ENCODE data around the gene CCDC148.
"Not testable (repeated sequence)": the region's sequence is repeated elsewhere in the genome, so short reads cannot be mapped to it uniquely, and the experiment has no call there.

The CCDC148 gene

DNA sequence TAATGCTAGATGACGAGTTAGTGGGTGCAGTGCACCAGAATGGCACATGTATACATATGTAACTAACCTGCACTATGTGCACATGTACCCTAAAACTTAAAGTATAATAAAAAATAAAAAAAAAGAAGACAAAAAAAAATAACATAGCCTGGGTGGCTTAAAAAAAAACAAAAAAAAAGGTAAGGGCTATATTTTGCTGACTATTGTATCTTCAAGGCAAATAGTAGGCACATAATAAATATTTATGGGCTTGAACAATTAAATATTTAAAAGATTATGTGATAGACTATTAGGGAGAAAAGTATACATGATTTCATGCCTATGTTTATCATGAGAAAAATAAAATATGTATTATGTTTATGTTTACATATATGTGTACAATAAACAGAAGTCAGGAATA is 99.4 kb downstream of the CCDC148 start:
- no peak for DNase-seq (ENCODE audit: low read depth in 2 of 2)

DNA sequence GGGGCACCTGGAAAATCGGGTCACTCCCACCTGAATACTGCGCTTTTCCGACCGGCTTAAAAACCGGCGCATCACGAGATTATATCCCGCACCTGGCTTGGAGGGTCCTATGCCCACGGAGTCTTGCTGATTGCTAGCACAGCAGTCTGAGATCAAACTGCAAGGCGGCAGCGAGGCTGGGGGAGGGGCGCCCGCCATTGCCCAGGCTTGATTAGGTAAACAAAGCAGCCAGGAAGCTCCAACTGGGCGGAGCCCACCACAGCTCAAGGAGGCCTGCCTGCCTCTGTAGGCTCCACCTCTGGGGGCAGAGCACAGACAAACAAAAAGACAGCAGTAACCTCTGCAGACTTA is 105.1 kb downstream of the CCDC148 start:
- DNase-seq (ENCODE audit: low read depth in 2 of 2), result not testable (repeated sequence)

DNA sequence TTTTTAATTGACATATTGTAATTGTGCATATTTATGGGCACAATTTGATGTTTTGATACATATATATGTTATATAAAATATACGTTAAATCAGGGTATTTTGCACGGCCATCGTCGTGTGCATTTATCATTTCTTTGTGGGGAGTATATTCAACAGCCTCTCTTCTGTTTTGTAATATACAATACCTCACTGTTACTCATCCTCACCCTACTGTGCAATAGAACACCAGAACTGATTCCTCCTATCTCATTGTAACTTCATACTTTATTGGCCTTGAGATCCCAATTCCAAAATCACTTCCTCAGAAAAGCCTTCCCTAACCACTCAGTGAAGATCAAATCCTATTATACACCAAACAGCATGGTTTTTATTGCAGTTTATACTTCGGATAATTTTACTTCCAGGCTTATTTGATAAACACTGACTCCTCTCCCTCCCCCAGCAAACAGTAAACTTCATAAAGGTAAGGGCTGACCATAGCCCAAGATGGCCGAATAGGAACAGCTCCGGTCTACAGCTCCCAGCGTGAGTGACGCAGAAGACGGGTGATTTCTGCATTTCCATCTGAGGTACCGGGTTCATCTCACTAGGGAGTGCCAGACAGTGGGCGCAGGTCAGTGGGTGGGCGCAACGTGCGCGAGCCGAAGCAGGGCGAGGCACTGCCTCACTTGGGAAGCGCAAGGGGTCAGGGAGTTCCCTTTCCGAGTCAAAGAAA is 105.6 kb downstream of the CCDC148 start:
- DNase-seq (ENCODE audit: low read depth in 2 of 2), result not testable (repeated sequence)

DNA sequence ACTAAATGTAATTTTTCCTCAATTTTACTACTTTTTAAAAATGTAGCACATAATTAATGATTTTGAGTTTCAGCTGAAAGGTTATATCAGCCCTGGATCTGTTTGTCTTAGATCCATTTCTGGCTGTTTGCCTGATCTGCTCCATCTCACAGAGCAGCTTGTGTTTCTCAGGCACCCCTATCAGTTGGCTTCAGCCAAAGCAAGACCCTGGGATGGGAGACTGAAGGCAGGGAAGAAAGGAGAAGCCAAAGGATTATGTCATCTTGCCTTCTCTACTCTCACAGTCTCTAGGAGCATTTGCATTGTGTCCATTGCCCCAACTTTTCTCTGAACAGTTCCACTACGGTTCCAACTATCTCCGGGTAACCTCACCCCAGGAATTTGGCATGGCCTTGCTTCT is 110.5 kb downstream of the CCDC148 start:
- no peak for DNase-seq (ENCODE audit: low read depth in 2 of 2)

DNA sequence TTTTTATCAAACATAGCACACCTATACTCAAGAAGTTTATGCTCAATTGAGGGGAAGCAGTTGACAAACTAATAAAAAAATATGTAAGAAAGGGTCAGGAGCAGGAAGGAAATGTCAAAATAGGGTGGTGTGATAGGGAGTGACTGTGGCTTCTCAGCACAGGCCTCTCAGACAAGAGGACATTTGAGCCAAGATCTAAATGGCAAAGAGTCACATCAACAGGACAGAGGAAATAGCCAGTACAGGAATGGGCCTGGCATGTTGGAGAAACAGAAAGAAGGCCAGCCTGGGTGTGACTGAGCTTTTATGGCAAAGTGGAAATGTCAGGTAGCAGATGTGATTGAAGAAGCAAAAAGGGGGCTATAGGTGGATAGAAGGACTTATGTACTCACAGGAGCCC is 117.0 kb downstream of the CCDC148 start:
- DNase-seq (ENCODE audit: low read depth in 2 of 2), result no peak

DNA sequence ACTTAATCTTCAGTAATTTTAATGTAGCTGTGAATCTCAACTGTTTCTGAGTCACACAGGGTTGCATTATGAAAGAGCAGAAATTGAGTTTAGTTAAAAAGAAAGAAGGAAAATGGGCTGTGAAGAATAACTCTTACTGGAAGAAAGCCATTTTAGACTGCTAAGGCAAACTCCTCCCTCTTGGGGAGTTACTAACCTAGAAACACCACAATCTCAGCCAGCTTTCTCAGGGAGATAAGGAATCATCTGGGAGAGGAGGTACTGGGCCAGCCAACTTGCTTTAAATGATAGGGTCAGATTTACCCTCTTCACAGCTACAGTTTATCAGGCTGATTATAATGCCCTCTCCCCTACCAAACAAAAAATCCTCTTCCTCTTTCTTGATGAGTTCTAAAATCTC is 119.5 kb downstream of the CCDC148 start:
- DNase-seq (ENCODE audit: low read depth in 2 of 2), result no peak

DNA sequence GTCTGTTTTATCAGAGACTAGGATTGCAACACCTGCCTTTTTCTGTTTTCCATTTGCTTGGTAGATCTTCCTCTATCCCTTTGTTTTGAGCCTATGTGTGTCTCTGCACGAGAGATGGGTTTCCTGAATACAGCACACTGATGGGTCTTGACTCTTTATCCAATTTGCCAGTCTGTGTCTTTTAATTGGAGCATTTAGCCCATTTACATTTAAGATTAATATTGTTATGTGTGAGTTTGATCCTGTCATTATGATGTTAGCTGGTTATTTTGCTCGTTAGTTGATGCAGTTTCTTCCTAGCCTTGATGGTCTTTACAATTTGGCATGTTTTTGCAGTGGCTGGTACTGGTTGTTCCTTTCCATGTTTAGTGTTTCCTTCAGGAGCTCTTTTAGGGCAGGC is 124.8 kb downstream of the CCDC148 start:
- DNase-seq (ENCODE audit: low read depth in 2 of 2), result not testable (repeated sequence)

DNA sequence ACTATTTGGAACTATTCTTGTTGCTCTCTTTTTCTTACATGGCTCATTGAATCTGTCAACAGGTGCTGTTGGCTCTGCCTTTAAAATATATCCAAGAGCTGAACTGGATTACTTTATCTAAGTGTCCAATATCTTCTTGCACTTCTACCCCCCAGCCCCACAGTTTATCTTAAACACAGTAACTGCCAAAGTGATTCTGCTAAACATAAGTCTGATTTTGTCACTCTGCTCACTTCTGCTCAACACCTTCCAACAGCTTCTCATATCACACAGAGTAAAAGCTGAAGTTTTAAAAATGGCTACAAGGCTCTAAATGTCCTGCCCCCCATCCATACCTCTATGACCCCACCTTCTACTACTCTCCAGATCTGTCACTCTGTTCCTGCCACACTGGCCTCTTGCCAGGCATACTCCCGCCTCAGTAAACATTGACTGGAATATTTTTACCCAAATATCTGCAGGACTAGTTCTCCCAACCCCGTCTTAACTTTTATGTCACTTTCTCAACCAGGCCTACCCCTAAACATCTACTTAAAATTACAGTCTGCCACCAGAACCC is 130.7 kb downstream of the CCDC148 start:
- DNase-seq (ENCODE audit: low read depth in 2 of 2), result no peak

DNA sequence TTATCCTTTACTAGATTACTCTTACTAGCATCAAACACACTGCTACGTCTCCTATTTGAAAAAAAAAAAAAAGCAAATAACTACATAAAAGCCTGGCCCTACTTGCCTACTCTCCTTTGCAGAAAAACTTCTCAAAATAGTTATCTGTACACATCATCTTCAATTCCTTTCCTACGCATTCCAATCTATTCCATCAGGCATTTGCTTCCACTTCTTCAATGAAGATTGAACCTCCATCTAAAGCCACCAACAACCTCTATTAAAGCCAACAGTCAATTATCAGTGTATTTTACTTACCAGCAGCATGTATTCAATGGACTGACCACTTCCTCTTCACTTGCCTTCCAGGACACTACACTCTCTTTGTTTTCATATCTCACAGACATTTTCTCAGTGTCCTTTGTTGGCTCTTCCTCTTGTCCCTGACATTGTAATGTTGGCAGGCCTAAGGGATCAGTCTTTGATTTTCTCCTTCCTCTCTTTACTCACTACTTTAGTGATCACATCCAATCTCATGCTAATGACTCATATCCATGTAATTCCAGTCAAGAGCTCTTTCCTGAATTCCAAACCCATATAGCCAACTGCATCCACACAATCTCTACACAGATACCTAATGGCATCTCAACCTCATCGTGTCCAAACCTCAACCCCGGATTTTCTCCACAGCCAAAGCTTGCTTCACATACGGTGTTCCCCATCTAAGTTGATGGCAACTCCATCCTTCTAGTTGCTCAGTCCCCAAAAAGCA is 131.3 kb downstream of the CCDC148 start:
- DNase-seq (ENCODE audit: low read depth in 2 of 2), result no peak

DNA sequence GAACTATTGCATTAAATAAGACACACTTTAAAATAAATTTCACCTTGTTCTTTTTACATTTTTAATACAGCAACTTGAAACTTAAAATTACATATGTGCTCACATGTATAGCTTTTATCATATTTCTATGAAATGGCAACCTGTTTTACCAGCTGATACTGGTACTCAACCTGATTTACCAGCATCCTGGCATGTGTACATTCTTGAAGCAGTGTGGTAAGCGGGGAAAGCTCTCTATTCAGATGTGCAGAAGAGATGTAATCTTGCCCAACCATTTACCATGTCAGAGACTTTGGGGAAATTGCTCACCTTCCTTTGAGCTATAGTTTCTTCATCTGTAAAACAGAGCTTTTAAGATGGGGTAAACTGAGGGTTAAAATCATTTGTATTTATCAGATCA is 133.2 kb downstream of the CCDC148 start:
- DNase-seq (ENCODE audit: low read depth in 2 of 2), result no peak

DNA sequence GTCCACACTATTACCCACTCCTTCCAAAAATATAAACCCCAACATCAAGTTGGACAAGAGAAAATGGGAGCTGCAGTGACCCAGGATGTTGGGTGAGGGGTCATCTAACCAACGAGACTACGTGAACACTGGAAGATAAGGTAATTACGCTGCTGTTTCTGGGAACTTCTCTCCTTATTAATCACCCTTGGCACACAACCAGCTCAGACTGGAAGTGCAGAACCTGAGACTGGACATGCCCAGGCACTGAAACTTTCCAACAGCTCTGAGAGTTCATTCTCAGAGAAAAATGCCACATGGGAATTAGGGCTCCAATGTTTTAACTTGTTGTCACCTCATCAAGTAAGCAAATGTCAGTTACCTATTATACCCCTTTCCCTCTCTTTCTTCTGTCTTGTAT is 135.3 kb downstream of the CCDC148 start:
- no peak for DNase-seq (ENCODE audit: low read depth in 2 of 2)

DNA sequence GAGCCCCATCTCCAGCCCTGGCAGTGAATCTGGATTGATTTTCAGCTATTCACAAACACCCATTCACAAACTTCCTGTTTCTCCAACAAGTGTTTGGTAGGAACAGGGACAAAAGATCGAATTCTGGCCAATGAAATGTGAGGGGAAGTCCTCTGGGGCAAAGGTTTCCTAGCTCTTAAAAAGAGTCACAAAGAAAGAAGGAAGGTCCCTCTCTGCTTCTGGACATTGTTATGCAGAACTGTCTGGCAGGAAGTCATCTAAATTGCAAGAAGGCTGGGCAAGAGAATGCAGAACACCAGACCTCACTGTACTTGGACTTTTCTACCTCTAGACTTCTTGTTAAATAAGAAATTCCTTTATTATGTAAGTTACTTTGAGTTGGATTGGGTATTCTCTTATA is 137.3 kb downstream of the CCDC148 start:
- DNase-seq (ENCODE audit: low read depth in 2 of 2), result no peak

DNA sequence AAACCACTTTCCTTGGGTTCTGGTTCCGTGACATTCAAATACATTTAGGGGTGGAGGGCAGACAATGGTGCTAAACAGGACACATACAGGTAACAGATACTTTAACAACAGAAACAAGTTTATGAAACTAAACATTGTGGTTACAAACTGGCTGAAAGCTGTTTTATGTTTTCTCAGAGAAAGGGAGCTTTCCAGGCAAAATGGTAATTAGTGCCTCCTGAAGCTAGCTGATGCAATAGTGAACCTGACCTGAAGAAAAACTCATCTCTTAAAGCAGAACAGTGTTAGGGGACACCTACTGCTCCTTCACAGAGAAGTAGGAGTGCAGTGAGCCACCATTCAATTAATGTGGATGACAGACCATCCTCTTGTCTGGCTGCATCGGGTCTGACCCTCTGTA is 138.9 kb downstream of the CCDC148 start:
- no peak for DNase-seq (ENCODE audit: low read depth in 2 of 2)

DNA sequence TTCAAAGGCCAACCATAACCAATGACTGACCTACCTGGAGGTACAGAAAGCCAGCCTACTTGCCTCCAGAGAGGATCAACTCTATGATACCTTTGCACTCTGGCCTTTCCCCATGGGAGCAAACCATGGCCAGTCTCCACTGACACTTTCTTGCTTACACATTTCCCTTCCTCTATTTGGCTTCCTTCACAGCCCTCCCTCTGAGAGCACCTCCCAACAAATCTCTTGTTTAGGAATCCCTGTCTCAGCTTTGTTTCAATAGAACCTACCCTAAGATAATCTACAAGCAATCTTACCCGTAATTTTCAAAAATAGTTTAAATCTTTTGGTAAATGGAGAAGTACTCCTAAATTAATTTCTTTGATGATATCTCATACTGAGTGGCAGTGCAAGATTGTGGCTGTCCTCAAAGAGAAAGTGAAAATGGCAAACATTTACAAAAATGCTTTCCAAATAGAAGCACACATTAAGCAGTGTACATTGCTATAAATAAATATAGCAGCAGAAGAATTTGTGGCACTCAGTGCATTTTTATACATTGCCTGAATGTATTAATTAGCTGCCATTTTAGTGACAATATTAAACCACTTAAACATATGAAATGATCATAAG is 140.6 kb downstream of the CCDC148 start:
- DNase-seq (ENCODE audit: low read depth in 2 of 2), result no peak

DNA sequence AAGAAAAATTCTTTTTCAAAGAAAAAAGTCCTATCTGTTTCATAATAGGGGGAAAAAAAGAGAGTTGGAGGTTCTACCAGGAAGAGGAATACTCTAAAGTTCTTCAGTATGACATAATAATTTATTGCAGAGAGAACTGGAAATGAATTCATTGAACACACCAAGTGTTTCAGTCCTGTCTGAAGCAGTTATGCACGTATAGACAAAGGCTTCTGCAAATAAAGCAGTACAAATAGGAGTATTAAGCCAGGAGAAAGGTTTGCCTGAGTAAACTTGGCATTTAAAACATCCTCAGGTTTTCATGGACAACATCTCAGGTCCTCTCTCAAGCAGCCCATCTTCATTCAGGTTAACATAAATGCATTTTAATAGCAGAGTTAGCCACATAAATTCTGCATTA is 141.6 kb downstream of the CCDC148 start:
- no peak for DNase-seq (ENCODE audit: low read depth in 2 of 2)

DNA sequence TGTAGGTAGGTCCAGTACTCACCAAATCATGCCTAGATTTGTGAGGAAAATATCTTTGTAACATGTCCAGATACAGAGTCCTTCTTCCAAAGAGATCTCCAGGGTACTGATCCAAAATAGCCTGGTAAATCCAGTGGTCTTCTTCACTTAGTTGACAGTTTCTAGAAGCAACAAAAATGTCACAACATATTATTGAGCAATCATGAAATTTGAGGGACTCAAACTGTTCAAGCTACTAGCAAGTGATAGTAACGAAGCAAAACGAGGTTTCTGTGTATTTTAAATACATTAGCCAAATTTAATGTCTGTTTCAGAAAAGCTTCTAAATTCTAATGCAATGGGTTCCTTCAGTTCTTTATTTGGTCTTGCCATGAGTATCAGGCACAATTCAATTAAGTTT is 142.8 kb downstream of the CCDC148 start:
- no peak for DNase-seq (ENCODE audit: low read depth in 2 of 2)

DNA sequence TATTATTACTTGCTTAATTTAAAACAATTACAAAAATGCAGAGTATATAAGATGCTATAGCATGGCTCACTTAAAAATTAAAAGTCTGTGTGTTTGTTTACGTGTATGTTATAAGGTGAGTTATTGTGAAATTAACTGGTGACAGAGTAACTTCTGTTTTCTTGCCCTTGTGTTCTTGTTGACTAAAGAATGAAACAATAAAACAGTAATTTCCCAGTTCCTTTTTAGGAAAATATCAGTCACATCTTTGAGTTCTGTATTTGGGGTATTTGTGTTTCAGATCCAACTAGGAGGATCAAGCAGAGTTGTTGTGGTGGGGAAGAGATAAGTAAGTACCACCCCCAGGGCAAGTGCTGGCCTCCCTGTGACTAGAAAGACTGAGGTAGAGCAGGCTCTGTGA is 143.6 kb downstream of the CCDC148 start:
- no peak for DNase-seq (ENCODE audit: low read depth in 2 of 2)

DNA sequence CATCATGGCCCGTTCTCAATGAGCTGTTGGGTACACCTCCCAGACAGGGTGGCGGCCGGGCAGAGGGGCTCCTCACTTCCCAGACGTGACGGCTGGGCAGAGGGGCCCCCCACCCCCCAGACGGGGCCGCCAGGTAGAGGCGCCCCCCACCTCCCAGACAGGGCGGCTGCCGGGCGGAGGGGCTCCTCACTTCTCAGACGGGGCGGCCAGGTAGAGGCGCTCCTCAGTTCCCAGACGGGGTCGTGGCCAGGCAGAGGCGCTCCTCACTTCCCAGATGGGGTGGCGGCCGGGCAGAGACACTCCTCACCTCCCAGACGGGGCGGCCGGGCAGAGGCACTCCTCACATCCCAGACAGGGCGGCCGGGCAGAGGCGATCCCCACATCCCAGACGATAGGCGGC is 146.1 kb downstream of the CCDC148 start:
- DNase-seq (ENCODE audit: low read depth in 2 of 2), result not testable (repeated sequence)

DNA sequence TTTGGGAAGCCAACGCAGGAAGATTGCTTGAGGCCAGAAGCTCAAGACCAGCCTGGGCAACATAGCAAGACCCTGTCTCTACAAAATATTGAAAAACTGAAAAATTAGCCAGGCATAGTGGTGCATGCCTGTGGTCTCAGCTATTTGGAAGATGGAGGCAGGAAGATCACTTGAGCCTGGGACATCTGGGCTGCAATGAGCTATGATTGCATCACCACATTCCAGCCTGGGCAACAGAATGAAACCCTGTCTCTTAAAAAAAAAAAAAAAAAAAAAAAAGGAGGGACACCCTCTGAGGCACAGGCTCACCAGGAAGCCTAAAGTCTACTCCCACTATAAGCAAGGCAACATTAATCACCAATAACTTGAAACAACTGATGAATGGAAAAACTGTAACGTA is 151.1 kb downstream of the CCDC148 start:
- DNase-seq (ENCODE audit: low read depth in 2 of 2), result no peak

DNA sequence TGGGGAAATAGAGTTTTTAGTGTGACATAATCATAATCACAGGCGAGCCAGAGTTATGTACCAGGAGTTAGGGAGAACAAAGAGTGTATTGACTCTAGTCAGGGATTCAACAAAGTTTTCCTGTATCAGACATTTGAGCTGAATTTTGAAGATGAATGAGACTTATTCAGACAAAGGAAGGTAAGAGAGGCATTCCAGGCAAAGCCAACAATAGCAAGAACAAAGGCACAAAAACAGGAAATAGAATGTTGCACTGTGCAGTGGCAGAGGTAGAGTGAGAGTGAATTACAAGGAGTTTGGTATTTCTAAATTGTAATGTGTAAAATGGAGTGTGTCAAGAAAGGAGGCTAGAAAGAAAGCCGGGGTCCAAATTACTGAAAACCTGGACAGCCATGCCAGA is 156.2 kb downstream of the CCDC148 start:
- no peak for DNase-seq (ENCODE audit: low read depth in 2 of 2)

DNA sequence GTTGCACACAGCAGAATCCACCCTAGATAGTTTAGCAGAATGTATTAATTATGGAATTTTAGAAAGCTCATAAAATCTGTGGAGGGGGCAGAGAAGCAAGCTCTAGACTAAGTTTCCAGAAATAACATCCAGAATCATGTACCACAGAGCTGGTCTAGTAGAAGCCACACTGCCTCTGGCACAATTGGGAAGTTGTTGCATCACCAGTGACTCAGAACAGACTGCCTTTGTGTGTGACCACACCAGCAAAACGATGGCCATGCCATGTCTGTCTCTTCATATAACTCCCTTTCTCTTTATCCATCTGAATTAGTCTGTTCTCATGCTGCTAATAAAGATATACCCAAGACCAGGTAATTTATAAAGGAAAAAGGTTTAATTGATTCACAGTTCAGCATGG is 158.9 kb downstream of the CCDC148 start:
- no peak for DNase-seq (ENCODE audit: low read depth in 2 of 2)

DNA sequence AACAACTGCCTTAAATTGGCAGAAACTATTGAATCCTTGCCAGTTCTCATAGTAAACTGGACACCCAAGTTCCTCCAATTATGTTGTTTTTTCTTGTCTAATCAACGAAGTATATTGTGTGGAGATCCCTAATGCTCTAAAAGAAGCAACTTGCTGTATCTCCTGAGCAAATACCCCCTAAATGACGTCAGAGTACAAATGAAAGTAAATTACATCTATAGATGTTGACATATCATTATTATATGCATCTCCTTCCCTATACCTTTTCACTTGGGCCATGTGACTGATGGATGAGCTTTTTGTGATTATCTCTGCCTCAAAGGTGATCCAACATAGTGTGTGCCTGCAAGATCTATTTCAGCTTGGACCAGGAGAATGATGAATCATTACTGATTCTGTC is 159.4 kb downstream of the CCDC148 start:
- DNase-seq (ENCODE audit: low read depth in 2 of 2), result no peak

DNA sequence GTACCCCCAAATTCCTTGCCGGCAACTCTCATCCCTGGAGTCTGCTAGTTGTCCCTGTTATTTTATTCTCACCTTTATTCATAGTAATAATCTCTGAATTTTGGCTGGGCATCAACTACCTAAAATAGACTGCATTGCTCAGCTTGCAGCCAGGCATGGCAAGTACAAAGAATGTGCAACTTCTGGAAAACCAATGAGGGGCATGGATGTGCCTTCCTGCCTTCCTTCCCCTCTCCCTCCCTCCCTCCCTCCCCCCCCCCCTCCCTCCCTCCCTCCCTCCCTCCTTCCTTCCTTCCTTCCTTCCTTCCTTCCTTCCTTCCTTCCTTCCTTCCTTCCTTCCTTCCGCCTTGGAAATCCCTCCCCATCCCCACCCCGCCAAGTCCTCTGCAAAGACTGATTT is 162.8 kb downstream of the CCDC148 start:
- no peak for DNase-seq (ENCODE audit: low read depth in 2 of 2)
